ENCODE data around the gene U2SURP.

The U2SURP gene

DNA sequence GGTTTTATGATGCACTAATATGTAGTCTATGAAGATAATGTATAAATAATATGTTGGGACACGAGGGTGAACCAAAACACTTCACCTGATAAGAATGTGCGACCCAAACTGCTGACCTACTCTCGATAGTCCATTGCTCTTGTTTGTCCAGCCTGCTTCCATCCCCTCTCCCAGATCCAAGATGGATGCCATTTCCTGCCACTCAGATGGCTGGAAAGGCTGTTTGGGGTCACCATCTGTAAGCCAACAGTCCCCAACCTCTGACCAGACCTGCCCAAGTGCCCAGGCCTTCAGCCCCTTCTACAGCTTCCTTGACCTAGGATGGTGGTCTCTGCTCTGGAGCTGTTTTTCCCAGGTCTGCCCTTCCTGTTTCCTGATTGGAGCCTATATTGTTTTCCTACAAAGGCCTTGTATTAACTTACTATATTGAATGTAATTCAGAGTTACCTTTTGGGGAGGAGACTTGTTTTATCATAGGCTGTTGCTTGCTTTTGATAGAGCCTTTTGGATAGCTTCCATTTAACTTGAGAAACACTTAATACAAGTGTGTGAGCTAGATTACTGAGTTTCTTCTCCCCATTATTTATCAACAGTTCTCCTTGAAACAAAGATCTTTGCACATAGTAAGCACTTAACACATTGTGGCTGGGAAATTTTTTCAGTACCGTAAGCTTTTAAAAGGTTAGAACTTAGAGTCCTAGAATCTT is 32.9 kb upstream of the U2SURP start:
- TF ChIP-seq, protein P1, sequence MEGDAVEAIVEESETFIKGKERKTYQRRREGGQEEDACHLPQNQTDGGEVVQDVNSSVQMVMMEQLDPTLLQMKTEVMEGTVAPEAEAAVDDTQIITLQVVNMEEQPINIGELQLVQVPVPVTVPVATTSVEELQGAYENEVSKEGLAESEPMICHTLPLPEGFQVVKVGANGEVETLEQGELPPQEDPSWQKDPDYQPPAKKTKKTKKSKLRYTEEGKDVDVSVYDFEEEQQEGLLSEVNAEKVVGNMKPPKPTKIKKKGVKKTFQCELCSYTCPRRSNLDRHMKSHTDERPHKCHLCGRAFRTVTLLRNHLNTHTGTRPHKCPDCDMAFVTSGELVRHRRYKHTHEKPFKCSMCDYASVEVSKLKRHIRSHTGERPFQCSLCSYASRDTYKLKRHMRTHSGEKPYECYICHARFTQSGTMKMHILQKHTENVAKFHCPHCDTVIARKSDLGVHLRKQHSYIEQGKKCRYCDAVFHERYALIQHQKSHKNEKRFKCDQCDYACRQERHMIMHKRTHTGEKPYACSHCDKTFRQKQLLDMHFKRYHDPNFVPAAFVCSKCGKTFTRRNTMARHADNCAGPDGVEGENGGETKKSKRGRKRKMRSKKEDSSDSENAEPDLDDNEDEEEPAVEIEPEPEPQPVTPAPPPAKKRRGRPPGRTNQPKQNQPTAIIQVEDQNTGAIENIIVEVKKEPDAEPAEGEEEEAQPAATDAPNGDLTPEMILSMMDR (IDR thresholded peaks at IDR 0.05; ENCODE audit: poor library complexity, severe bottlenecking), result no peak
- H3K4me3 ChIP-seq (ENCODE audit: severe bottlenecking), result no peak overlapping the region
- ATAC-seq (ENCODE audit: low read depth), result no peak
- no peak overlapping the region for H3K27ac ChIP-seq (ENCODE audit: poor library complexity, severe bottlenecking)
- no peak for DNase-seq (ENCODE audit: low spot score)
- no peaks in the 10 kb centered on the region for H3K4me1 ChIP-seq (ENCODE audit: insufficient read depth, poor library complexity, severe bottlenecking)
- no peaks in the 10 kb centered on the region for H3K9me3 ChIP-seq (ENCODE audit: severe bottlenecking)
- no peaks in the 10 kb centered on the region for H3K36me3 ChIP-seq (ENCODE audit: low read depth)
- H3K27me3 ChIP-seq (ENCODE audit: insufficient read depth, poor library complexity, severe bottlenecking), result peaks cover 8% of the 10 kb centered on the region

DNA sequence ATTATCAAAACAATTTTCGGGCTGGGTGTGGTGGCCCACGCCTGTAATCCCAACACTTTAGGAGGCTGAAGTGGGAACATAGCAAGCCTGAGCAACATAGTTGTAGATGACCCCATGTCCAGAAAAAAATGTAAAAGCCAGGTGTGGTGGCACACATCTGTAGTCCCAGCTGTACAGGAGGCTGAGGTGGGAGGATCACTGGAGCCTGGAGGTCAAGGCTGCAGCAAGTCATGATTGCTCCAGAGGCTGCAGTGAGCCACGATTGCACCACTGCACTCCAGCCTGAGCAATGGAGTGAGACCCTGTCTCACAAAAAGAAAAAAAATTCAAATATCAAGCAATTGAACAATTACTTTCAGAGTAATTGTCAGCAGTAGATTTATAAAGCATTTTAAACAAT is 29.9 kb upstream of the U2SURP start:
- Histone ChIP-seq H3K9me3 (ENCODE audit: severe bottlenecking) (no peaks in the 10 kb centered on the region), H3K27me3 (ENCODE audit: insufficient read depth, poor library complexity, severe bottlenecking) (no peaks in the 10 kb centered on the region), H3K27ac (ENCODE audit: poor library complexity, severe bottlenecking) (no peak overlapping the region), H3K36me3 (ENCODE audit: low read depth) (no peaks in the 10 kb centered on the region), H3K4me1 (ENCODE audit: insufficient read depth, poor library complexity, severe bottlenecking) (peaks cover 4% of the 10 kb centered on the region), H3K4me3 (ENCODE audit: severe bottlenecking) (no peak overlapping the region)
- no peak for ATAC-seq (ENCODE audit: low read depth)
- TF ChIP-seq, protein P1 (IDR thresholded peaks at IDR 0.05; ENCODE audit: poor library complexity, severe bottlenecking), result no peak
- DNase-seq (ENCODE audit: low spot score), result no peak

DNA sequence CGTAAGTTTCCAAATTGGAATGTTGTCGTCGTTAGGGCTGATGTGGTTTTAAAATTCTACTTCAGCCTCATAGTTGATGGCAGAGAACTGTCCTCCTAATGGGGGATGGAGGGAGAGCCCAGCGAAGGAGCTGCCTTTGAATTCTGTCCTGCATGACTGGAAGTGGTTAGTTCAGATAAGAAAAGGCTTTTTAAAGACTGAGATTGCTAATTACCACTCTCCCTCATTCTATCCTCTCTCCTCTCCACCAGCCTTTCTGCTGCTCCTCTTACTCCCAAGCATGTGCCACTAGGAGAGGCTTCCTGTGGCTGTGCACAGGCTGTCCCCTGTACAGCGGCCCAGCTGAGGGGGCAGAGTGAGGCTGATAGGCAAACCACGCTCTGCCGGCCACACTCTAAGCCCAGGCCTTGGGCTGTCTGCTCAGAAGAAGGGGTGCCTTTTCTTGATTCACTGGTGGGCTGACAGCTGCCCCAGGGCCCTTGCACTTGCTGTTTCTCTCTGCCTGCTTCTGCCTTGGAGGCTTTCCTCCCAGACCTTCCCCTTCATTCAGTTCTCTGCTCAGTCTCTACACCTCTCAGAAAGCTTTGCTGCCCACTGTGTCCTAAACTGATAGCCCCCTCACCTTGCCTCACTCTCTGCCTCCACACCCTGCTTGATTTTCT is 29.1 kb upstream of the U2SURP start:
- ATAC-seq (ENCODE audit: low read depth), result no peak
- no peak overlapping the region for H3K27ac ChIP-seq (ENCODE audit: poor library complexity, severe bottlenecking)
- TF ChIP-seq, protein P1 (IDR thresholded peaks at IDR 0.05; ENCODE audit: poor library complexity, severe bottlenecking), result no peak
- no peak overlapping the region for H3K4me3 ChIP-seq (ENCODE audit: severe bottlenecking)
- no peaks in the 10 kb centered on the region for H3K36me3 ChIP-seq (ENCODE audit: low read depth)
- no peaks in the 10 kb centered on the region for H3K27me3 ChIP-seq (ENCODE audit: insufficient read depth, poor library complexity, severe bottlenecking)
- no peaks in the 10 kb centered on the region for H3K9me3 ChIP-seq (ENCODE audit: severe bottlenecking)
- no peak for DNase-seq (ENCODE audit: low spot score)
- peaks cover 12% of the 10 kb centered on the region for H3K4me1 ChIP-seq (ENCODE audit: insufficient read depth, poor library complexity, severe bottlenecking)

DNA sequence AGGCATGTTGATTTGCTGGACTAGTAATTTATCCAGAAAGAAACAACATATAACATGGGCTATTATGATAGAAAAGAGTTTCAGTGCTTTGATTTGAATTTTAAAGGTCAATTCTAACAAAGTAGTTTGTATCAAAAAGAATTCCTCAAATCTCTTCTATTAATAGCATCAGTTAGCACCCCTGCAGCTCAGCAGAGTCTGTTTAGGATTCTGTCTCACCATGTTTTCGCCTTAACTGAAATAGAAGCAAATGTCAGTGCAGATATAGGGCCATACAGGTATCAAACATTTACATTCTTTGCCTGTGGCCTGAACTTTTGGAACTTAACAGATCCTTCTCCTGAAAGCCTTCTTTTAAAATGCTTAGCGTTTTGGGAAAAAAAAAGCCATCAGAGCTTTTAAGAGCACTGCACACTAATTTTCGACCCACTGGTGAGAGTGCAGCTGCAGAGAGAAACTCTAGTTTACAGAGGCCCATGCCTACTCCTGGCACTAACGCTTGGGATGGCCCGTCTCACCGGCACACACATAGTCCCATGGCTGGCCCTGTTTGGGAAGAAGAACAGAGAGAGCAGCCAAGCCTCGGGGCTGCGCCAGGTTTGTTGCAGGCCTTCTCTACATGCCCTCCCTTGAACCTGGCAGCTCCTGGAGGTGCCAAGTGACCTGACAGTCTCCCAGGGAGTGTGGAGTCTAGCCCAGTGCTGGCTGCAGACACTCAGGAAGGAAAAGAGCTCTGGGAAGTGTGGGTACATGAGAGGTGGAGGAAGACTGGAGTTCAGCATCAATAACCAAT is 28.0 kb upstream of the U2SURP start:
- Histone ChIP-seq H3K4me1 (ENCODE audit: insufficient read depth, poor library complexity, severe bottlenecking) (peaks cover 12% of the 10 kb centered on the region), H3K27ac (ENCODE audit: poor library complexity, severe bottlenecking) (no peak overlapping the region), H3K9me3 (ENCODE audit: severe bottlenecking) (no peaks in the 10 kb centered on the region), H3K36me3 (ENCODE audit: low read depth) (no peaks in the 10 kb centered on the region), H3K27me3 (ENCODE audit: insufficient read depth, poor library complexity, severe bottlenecking) (no peaks in the 10 kb centered on the region), H3K4me3 (ENCODE audit: severe bottlenecking) (no peak overlapping the region)
- TF ChIP-seq, protein P1 (IDR thresholded peaks at IDR 0.05; ENCODE audit: poor library complexity, severe bottlenecking), result no peak
- DNase-seq (ENCODE audit: low spot score) (no peak), ATAC-seq (ENCODE audit: low read depth) (no peak)
